Neuronal stem cell (in vitro differentiated cells): ENCODE results near the gene TPST2.

Experiments
- DNase-seq: peaks from one replicate; pipeline ENCODE4 v3.0.0-alpha.2; 2013; ENCODE audit warnings: low spot score
- H2AFZ ChIP-seq: one replicate; pipeline ENCODE4 v1.6.1; 2013; ENCODE audit warnings: mild to moderate bottlenecking, low read length, inconsistent platforms
- H2AK5ac ChIP-seq: 2 replicates; pipeline ENCODE4 v1.6.1; 2013; ENCODE audit warnings: low read depth, mild to moderate bottlenecking, inconsistent platforms, low read length, moderate library complexity, mixed read lengths
- H2BK120ac ChIP-seq: 2 replicates; pipeline ENCODE4 v1.6.1; 2013; ENCODE audit warnings: low read depth, mild to moderate bottlenecking, inconsistent platforms, low read length, moderate library complexity, mixed read lengths
- H2BK12ac ChIP-seq: one replicate; pipeline ENCODE4 v1.6.1; 2013; ENCODE audit warnings: low read length, inconsistent platforms
- H2BK15ac ChIP-seq: 2 replicates; pipeline ENCODE4 v1.6.1; 2013; ENCODE audit warnings: mild to moderate bottlenecking, low read length, inconsistent platforms, mixed read lengths
- H2BK5ac ChIP-seq: one replicate; pipeline ENCODE4 v1.6.1; 2013; ENCODE audit warnings: inconsistent platforms, mild to moderate bottlenecking, low read length, moderate library complexity
- H3K14ac ChIP-seq: one replicate; pipeline ENCODE4 v1.6.1; 2013; ENCODE audit warnings: low read length, inconsistent platforms
- H3K18ac ChIP-seq: 2 replicates; pipeline ENCODE4 v1.6.1; 2013; ENCODE audit warnings: low read length, inconsistent platforms
- H3K23ac ChIP-seq: 2 replicates; pipeline ENCODE4 v1.6.1; 2013; ENCODE audit warnings: low read depth, mild to moderate bottlenecking, mixed read lengths, low read length, inconsistent platforms; ENCODE audit not compliant: poor library complexity
- H3K27ac ChIP-seq: replicated peaks from 3 replicates; pipeline ENCODE4 v1.5.1; 2013; ENCODE audit warnings: low read length, inconsistent platforms
- H3K27me3 ChIP-seq, 3 experiments: 2 replicates each; pipeline ENCODE4 v1.6.1; 2013; ENCODE audit warnings: low read length in 3 of 3, mild to moderate bottlenecking in 2 of 3, inconsistent platforms in 1 of 3, low read depth in 1 of 3, mixed read lengths in 1 of 3, moderate library complexity in 1 of 3; ENCODE audit not compliant: control insufficient read depth in 3 of 3, insufficient read depth in 3 of 3
- H3K36me3 ChIP-seq, 2 donors: replicated peaks in 1 of 2; 2 replicates each; pipeline ENCODE4 v1.6.1; 2013; ENCODE audit warnings: low read length in 2 of 2; ENCODE audit not compliant: control insufficient read depth in 2 of 2, insufficient read depth in 2 of 2
- H3K4ac ChIP-seq: 2 replicates; pipeline ENCODE4 v1.6.1; 2013; ENCODE audit warnings: inconsistent platforms, mild to moderate bottlenecking, low read length, moderate library complexity
- H3K4me1 ChIP-seq, 2 donors: 1 replicate in 1 of 2; 2 replicates in 1 of 2; pipeline ENCODE4 v1.6.1; 2013; ENCODE audit warnings: low read length in 2 of 2, low read depth in 1 of 2; ENCODE audit not compliant: control insufficient read depth in 2 of 2, insufficient read depth in 1 of 2
- H3K4me2 ChIP-seq: one replicate; pipeline ENCODE4 v1.6.1; 2013; ENCODE audit warnings: mild to moderate bottlenecking, low read length, inconsistent platforms; ENCODE audit not compliant: insufficient read depth, poor library complexity, severe bottlenecking
- H3K4me3 ChIP-seq, 2 donors: 2 replicates each; pipeline ENCODE4 v1.5.1; 2013; ENCODE audit warnings: low read length in 2 of 2, mild to moderate bottlenecking in 2 of 2, inconsistent platforms in 1 of 2, moderate library complexity in 1 of 2
- H3K79me1 ChIP-seq: one replicate; pipeline ENCODE4 v1.6.1; 2013; ENCODE audit warnings: low read depth, mild to moderate bottlenecking, inconsistent platforms, low read length, moderate library complexity
- H3K9ac ChIP-seq: one replicate; pipeline ENCODE4 v1.6.1; 2013; ENCODE audit warnings: mild to moderate bottlenecking, low read depth, low read length, inconsistent platforms; ENCODE audit not compliant: poor library complexity
- H3K9me3 ChIP-seq, 2 donors: replicated peaks in 1 of 2; 2 replicates each; pipeline versions ENCODE3 to v1.6.1; 2013; ENCODE audit warnings: low read length in 2 of 2, mild to moderate bottlenecking in 2 of 2, inconsistent platforms in 1 of 2, low read depth in 1 of 2, mixed read lengths in 1 of 2, moderate library complexity in 1 of 2; ENCODE audit not compliant: control insufficient read depth in 2 of 2, insufficient read depth in 1 of 2
- H4K8ac ChIP-seq: one replicate; pipeline ENCODE4 v1.6.1; 2013; ENCODE audit warnings: low read depth, mild to moderate bottlenecking, inconsistent platforms, low read length, moderate library complexity
- H4K91ac ChIP-seq: one replicate; pipeline ENCODE4 v1.6.1; 2013; ENCODE audit warnings: low read length, low read depth, mild to moderate bottlenecking, inconsistent platforms; ENCODE audit not compliant: poor library complexity
- WGBS, 2 donors: extraction: QIAGEN DNeasy Blood & Tissue Kit; methylation state at CpG; one replicate each; pipeline ENCODE4 v1.1.7; 2013; ENCODE audit warnings: missing lambda C conversion rate in 2 of 2, mixed read lengths in 1 of 2; ENCODE audit not compliant: insufficient read length in 2 of 2, insufficient replicate concordance in 1 of 2; ENCODE audit errors: extremely low coverage in 2 of 2; 5-methylcytosine and 5-hydroxymethylcytosine counted together

TPST2 gene

GRCh38 chr22:26632422-26633155, 42.7 kb upstream of the TPST2 start:
- Histone ChIP-seq H3K18ac (no peak overlapping the region), H3K9me3 (peaks cover 0 to 8% of the 10 kb centered on the region in 2 donors), H2BK5ac (no peak overlapping the region), H3K27me3 (no peaks in the 10 kb centered on the region), H3K4me2 (no peak overlapping the region), H3K79me1 (peaks cover 3% of the 10 kb centered on the region), H2AK5ac (no peak overlapping the region), H3K27ac (no peak overlapping the region), H3K23ac (no peak overlapping the region), H3K4ac (no peak overlapping the region), H2AFZ (peak overlapping the region; percentile 37), H4K8ac (no peak overlapping the region), H3K9ac (no peak overlapping the region), H3K4me1 (peaks cover 0 to 2% of the 10 kb centered on the region in 2 donors), H2BK15ac (no peak overlapping the region), H3K4me3 (no peak overlapping the region), H4K91ac (no peak overlapping the region), H3K14ac (no peak overlapping the region), H3K36me3 (no peaks in the 10 kb centered on the region), H2BK120ac (no peak overlapping the region), H2BK12ac (no peak overlapping the region)
- DNase-seq: no peak
- no CpG with 5 or more reads among the region's 8 CpGs for WGBS, 2 donors

GRCh38 chr22:26631282-26631681, 41.4 kb upstream of the TPST2 start:
- no peak overlapping the region for H3K14ac ChIP-seq
- H3K27ac ChIP-seq: no peak overlapping the region
- no peaks in the 10 kb centered on the region for H3K36me3 ChIP-seq
- no peak overlapping the region for H3K4me3 ChIP-seq
- no peak overlapping the region for H2AFZ ChIP-seq
- H4K8ac ChIP-seq: no peak overlapping the region
- no peak overlapping the region for H2BK15ac ChIP-seq
- H3K18ac ChIP-seq: no peak overlapping the region
- H2BK12ac ChIP-seq: no peak overlapping the region
- peaks cover 0 to 2% of the 10 kb centered on the region in 2 donors for H3K4me1 ChIP-seq
- H2BK5ac ChIP-seq: no peak overlapping the region
- no peak overlapping the region for H4K91ac ChIP-seq
- H3K27me3 ChIP-seq: no peaks in the 10 kb centered on the region
- H2AK5ac ChIP-seq: no peak overlapping the region
- no peak for DNase-seq
- peaks cover 3% of the 10 kb centered on the region for H3K79me1 ChIP-seq
- no peak overlapping the region for H2BK120ac ChIP-seq
- WGBS, 2 donors: no CpG with 5 or more reads among the region's 4 CpGs
- H3K4ac ChIP-seq: no peak overlapping the region
- H3K23ac ChIP-seq: no peak overlapping the region
- H3K9ac ChIP-seq: no peak overlapping the region
- H3K4me2 ChIP-seq: no peak overlapping the region
- H3K9me3 ChIP-seq: peaks cover 0 to 8% of the 10 kb centered on the region in 2 donors

- Histone ChIP-seq H3K36me3 (no peaks in the 10 kb centered on the region), H2BK12ac (no peak overlapping the region), H2BK5ac (no peak overlapping the region), H2AFZ (no peak overlapping the region), H2AK5ac (no peak overlapping the region), H4K8ac (no peak overlapping the region), H3K4me1 (peaks cover 0 to 2% of the 10 kb centered on the region in 2 donors), H3K4ac (no peak overlapping the region), H4K91ac (no peak overlapping the region), H3K27me3 (no peaks in the 10 kb centered on the region), H2BK15ac (no peak overlapping the region), H3K14ac (no peak overlapping the region), H3K9ac (no peak overlapping the region), H3K79me1 (peaks cover 3% of the 10 kb centered on the region), H3K4me2 (no peak overlapping the region), H3K18ac (no peak overlapping the region), H3K4me3 (no peak overlapping the region), H3K27ac (no peak overlapping the region), H3K23ac (no peak overlapping the region), H3K9me3 (peaks cover 0 to 12% of the 10 kb centered on the region in 2 donors), H2BK120ac (no peak overlapping the region)
- no CpG with 5 or more reads among the region's 18 CpGs for WGBS, 2 donors
- DNase-seq: no peak
These were observed 40.2 kb upstream of the TPST2 start for GRCh38 chr22:26629988-26630761.

- H3K9ac ChIP-seq: no peak overlapping the region
- no peak overlapping the region for H3K27ac ChIP-seq
- H4K91ac ChIP-seq: no peak overlapping the region
- DNase-seq: no peak
- no peaks in the 10 kb centered on the region for H3K79me1 ChIP-seq
- no peak overlapping the region for H2BK5ac ChIP-seq
- no peak overlapping the region for H3K23ac ChIP-seq
- no peak overlapping the region for H4K8ac ChIP-seq
- H3K4me3 ChIP-seq: no peak overlapping the region
- H2AK5ac ChIP-seq: no peak overlapping the region
- peak overlapping the region; percentile 93 for H2BK15ac ChIP-seq
- H3K4ac ChIP-seq: no peak overlapping the region
- no peak overlapping the region for H2BK12ac ChIP-seq
- no peak overlapping the region for H2BK120ac ChIP-seq
- peak overlapping the region; percentile 48 for H3K18ac ChIP-seq
- H3K36me3 ChIP-seq: no peaks in the 10 kb centered on the region
- no peak overlapping the region for H3K14ac ChIP-seq
- WGBS, 2 donors: no CpG with 5 or more reads among the region's 12 CpGs
- peaks cover 3 to 10% of the 10 kb centered on the region in 2 donors for H3K9me3 ChIP-seq
- peaks cover 9% of the 10 kb centered on the region in 2 donors for H3K4me1 ChIP-seq
- H3K4me2 ChIP-seq: no peak overlapping the region
- no peaks in the 10 kb centered on the region for H3K27me3 ChIP-seq
- H2AFZ ChIP-seq: peak overlapping the region; percentile 9
These were observed 34.9 kb upstream of the TPST2 start for GRCh38 chr22:26624803-26625202.
